Gastrocnemius medialis (tissue), 4 donors: ENCODE data around the gene PHKA2.

Experiments
- CTCF ChIP-seq, 5 experiments: fragments of 450-650 bp in 3 of 5; fragments of 200-600 bp in 2 of 5; sonication (generic) in 2 of 5; IDR thresholded peaks in 4 of 5; conservative IDR thresholded peaks in 1 of 5; 1 replicate in 4 of 5; 2 replicates in 1 of 5; pipeline ENCODE4 v1.5.1; 2016 to 2019; ENCODE audit warnings: antibody characterized with exemption in 5 of 5, mild to moderate bottlenecking in 3 of 5, moderate library complexity in 3 of 5
- POLR2A ChIP-seq, 2 donors: fragments of 450-650 bp; IDR thresholded peaks; one replicate each; pipeline ENCODE4 v1.6.1; 2017; ENCODE audit warnings: antibody characterized with exemption in 2 of 2, mild to moderate bottlenecking in 2 of 2, moderate library complexity in 2 of 2

DNA sequence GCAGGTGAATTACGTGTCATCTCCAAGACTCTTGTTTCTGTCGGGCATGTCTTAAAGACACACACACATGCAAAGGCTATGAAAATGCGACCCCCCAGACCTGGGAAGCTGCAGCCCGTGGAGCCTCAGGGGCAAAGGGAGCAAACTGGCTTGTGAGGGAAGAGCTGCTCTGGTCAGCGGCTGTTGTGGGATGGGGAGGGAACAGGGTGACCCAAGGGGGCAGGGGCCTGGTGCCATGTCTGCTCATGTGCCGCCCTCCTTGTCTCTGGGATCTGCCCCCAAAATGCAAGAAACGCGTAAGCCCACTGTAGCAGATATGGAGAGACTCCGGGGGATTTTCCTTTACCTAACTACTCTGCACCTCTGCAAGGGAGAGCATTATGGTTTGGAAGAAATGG is 92.4 kb downstream of the PHKA2 start:
- TF ChIP-seq CTCF (IDR thresholded peaks at IDR 0.05 in 4 of 5, conservative IDR thresholded peaks at IDR 0.05 in 1 of 5) (no peak), POLR2A (IDR thresholded peaks at IDR 0.05) (no peak)
